GM21526 (cell line): ENCODE data around the gene GRM2.

Experiments
- ATAC-seq: cut with Tn5 transposase; IDR thresholded peaks from one replicate; pipeline ENCODE4 v1.9.1; 2021; ENCODE audit warnings: moderate library complexity; ENCODE audit not compliant: unreplicated experiment, low FRiP score

GRM2 gene

GRCh38 chr3:51703761-51704510 lies 2.9 kb upstream of the GRM2 start:
- ATAC-seq: no peak

GRCh38 chr3:51704511-51704950 lies 2.3 kb upstream of the GRM2 start:
- no peak for ATAC-seq

GRCh38 chr3:51705276-51706020 lies 1.4 kb upstream of the GRM2 start:
- ATAC-seq: no peak

GRCh38 chr3:51706021-51706485 lies 815 bp upstream of the GRM2 start:
- ATAC-seq: no peak

- no peak for ATAC-seq
Observed at GRCh38 chr3:51708216-51708845, 1.5 kb downstream of the GRM2 start.

GRCh38 chr3:51709004-51709420 lies 2.1 kb downstream of the GRM2 start:
- ATAC-seq: no peak

GRCh38 chr3:51709675-51710074 lies 2.8 kb downstream of the GRM2 start:
- no peak for ATAC-seq

GRCh38 chr3:51710631-51711351 lies 3.9 kb downstream of the GRM2 start:
- no peak for ATAC-seq

- no peak for ATAC-seq
Observed at GRCh38 chr3:51711352-51712037, 4.6 kb downstream of the GRM2 start.

GRCh38 chr3:51712038-51712420 lies 5.2 kb downstream of the GRM2 start:
- ATAC-seq: no peak

- ATAC-seq: no peak
Observed at GRCh38 chr3:51712511-51712931, 5.7 kb downstream of the GRM2 start.

- no peak for ATAC-seq
Observed at GRCh38 chr3:51712963-51713362, 6.1 kb downstream of the GRM2 start.

- no peak for ATAC-seq
Observed at GRCh38 chr3:51715231-51715976, 8.5 kb downstream of the GRM2 start.

GRCh38 chr3:51715977-51716294 lies 9.1 kb downstream of the GRM2 start:
- ATAC-seq: no peak

- ATAC-seq: no peak
Observed at GRCh38 chr3:51716805-51717204, 9.9 kb downstream of the GRM2 start.

- ATAC-seq: no peak
Observed at GRCh38 chr3:51717446-51717845, 10.6 kb downstream of the GRM2 start.

- no peak for ATAC-seq
Observed at GRCh38 chr3:51717947-51718346, 11.1 kb downstream of the GRM2 start.

- no peak for ATAC-seq
Observed at GRCh38 chr3:51718547-51719409, 11.9 kb downstream of the GRM2 start.
